Amniotic epithelial cell (primary cell): Measurements from ENCODE around the gene ZNF236.
"Not testable (repeated sequence)": the region's sequence is repeated elsewhere in the genome, so short reads cannot be mapped to it uniquely, and the experiment has no call there.

Experiments used
- DNase-seq: peaks from one replicate; pipeline ENCODE4 v3.0.0-alpha.2; 2010; ENCODE audit warnings: low read depth

Gene ZNF236

GRCh38 chr18:77006305-77007175 is 184.2 kb downstream of the ZNF236 start:
- DNase-seq: no peak

GRCh38 chr18:77007251-77007650 is 184.9 kb downstream of the ZNF236 start:
- DNase-seq: no peak

- no peak for DNase-seq
Observed at GRCh38 chr18:77008006-77008405, 185.6 kb downstream of the ZNF236 start.

GRCh38 chr18:77008576-77009315 is 186.4 kb downstream of the ZNF236 start:
- DNase-seq: no peak

- no peak for DNase-seq
Observed at GRCh38 chr18:77009675-77010074, 187.3 kb downstream of the ZNF236 start.

- no peak for DNase-seq
Observed at GRCh38 chr18:77012120-77012519, 189.8 kb downstream of the ZNF236 start.

GRCh38 chr18:77012806-77013541 is 190.6 kb downstream of the ZNF236 start:
- DNase-seq: no peak

- DNase-seq: no peak
Observed at GRCh38 chr18:77013811-77014521, 191.6 kb downstream of the ZNF236 start.

- DNase-seq: peak; percentile 30
Observed at GRCh38 chr18:77014538-77014937, 192.2 kb downstream of the ZNF236 start.

- peak; percentile 66 for DNase-seq
Observed at GRCh38 chr18:77015169-77015568, 192.8 kb downstream of the ZNF236 start.

- DNase-seq: no peak
Observed at GRCh38 chr18:77015771-77016710, 193.7 kb downstream of the ZNF236 start.

GRCh38 chr18:77016936-77017335 is 194.6 kb downstream of the ZNF236 start:
- no peak for DNase-seq

- no peak for DNase-seq
Observed at GRCh38 chr18:77017355-77017754, 195.0 kb downstream of the ZNF236 start.

GRCh38 chr18:77018650-77019049 is 196.3 kb downstream of the ZNF236 start:
- not testable (repeated sequence) for DNase-seq

- DNase-seq: no peak
Observed at GRCh38 chr18:77019641-77020040, 197.3 kb downstream of the ZNF236 start.
